ENCODE results near the gene PTPRN2.
"Not testable (repeated sequence)": the region's sequence is repeated elsewhere in the genome, so short reads cannot be mapped to it uniquely, and the experiment has no call there.

Gene PTPRN2

DNA sequence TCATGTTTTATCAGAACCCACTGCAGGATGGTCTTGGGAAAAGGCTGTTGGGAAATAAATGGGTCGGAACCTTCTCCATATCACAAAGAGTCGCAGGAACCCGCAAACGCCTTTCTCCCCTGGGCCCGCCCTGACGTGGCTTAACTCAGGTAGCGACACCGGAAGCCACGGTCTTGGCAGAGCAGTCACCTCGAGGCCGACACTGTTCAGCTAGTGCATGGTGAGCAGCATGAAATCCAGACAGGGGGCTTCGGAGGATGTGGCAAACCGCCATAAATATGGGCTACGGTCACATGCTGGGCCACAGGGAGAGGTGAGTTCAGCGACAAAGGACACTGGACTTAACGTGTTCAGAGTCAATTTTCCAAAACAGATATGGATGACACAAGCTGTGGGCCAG lies 421.9 kb downstream of the PTPRN2 start:
- no peak overlapping the region for H3K9ac ChIP-seq (ENCODE audit: low read length in 5 of 5)
- H3K27me3 ChIP-seq (ENCODE audit: control insufficient read depth in 5 of 5, insufficient read depth in 4 of 5, low read length in 5 of 5), result no peaks in the 10 kb centered on the region
- peaks cover 0 to 3% (median 0%) of the 10 kb centered on the region in 5 donors for H3K4me1 ChIP-seq (ENCODE audit: control insufficient read depth in 5 of 5, insufficient read depth in 5 of 5, low read length in 5 of 5)
- no peaks in the 10 kb centered on the region for H3K36me3 ChIP-seq (ENCODE audit: control insufficient read depth in 5 of 5, insufficient read depth in 5 of 5, low read length in 5 of 5)
- H3K27ac ChIP-seq (ENCODE audit: low read depth, low read length), result no peak overlapping the region
- peak overlapping the region in 1 of 5 donors; percentile 4 for H3K4me3 ChIP-seq (ENCODE audit: low read depth in 1 of 5, low read length in 5 of 5)
- peaks cover 0 to 19% (median 6%) of the 10 kb centered on the region in 5 donors for H3K9me3 ChIP-seq (ENCODE audit: control insufficient read depth in 5 of 5, low read length in 5 of 5)

DNA sequence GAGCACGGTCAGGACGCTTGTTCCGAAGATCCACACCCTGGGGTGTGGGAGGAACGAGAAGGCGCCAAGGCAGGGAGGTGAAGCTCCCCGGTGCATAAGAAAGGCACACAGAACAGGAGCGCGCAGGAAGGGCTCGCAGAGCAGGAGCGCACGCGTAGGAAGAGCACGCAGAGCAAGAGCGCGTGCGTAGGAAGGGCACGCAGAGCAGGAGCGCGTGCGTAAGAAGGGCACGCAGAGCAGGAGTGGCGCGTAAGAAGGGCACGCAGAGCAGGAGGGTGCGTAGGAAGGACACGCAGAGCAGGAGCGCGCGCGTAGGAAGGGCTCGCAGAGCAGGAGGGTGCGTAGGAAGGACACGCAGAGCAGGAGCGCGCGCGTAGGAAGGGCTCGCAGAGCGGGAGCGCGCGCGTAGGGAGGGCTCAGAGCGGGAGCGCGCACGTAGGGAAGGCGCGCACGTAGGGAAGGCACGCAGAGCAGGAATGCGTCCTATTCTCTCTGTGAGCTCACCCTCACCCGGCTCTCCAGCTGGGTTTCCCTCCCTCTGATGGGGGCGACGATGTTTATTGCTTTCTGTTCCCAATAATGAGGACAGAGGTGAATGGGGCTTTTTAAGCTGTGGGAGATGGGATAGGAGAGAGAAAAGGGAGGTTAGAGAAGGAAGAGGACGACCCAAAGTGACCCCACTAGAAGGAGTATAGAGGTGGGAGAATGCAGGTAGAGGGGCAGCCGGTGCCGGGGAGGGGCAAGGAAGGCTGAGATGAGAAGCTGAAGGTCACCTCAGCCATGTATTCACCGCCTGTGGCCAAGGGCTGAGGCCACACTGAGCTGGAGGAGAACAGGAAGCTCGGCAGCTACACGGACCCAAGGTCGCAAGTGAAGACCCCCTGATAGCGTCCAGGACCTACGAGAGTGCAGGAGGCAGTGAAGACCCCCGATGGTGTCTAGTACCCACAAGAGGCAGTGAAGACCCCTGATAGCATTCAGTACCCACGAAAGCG lies 423.2 kb downstream of the PTPRN2 start:
- Histone ChIP-seq H3K4me1 (ENCODE audit: control insufficient read depth in 5 of 5, insufficient read depth in 5 of 5, low read length in 5 of 5) (peaks cover 0 to 2% (median 0%) of the 10 kb centered on the region in 5 donors), H3K27ac (ENCODE audit: low read depth, low read length) (no peak overlapping the region), H3K27me3 (ENCODE audit: control insufficient read depth in 5 of 5, insufficient read depth in 4 of 5, low read length in 5 of 5) (no peaks in the 10 kb centered on the region), H3K4me3 (ENCODE audit: low read depth in 1 of 5, low read length in 5 of 5) (peak overlapping the region in 2 of 5 donors; percentile 24 to 46), H3K9ac (ENCODE audit: low read length in 5 of 5) (no peak overlapping the region), H3K36me3 (ENCODE audit: control insufficient read depth in 5 of 5, insufficient read depth in 5 of 5, low read length in 5 of 5) (no peaks in the 10 kb centered on the region), H3K9me3 (ENCODE audit: control insufficient read depth in 5 of 5, low read length in 5 of 5) (peaks cover 0 to 17% (median 6%) of the 10 kb centered on the region in 5 donors)

DNA sequence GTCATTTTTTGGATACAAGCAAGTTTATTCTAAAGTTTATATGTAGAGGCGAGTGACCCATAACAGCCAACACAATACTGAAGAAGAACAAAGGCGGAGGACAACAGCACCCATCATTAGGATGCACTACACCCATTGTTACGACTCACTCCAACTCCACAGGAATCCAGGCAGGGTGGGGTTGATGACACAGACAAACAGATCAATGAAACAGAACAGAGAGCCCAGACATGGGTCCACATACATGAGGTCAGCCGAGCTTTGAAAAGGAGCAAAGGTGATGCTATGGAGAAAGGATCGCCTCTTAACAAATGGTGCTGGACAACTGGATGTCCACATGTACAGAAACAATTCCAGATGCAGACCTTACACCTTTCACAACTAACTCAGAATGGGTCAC lies 426.4 kb downstream of the PTPRN2 start:
- no peak overlapping the region for H3K27ac ChIP-seq (ENCODE audit: low read depth, low read length)
- no peak overlapping the region for H3K9ac ChIP-seq (ENCODE audit: low read length in 5 of 5)
- H3K4me3 ChIP-seq (ENCODE audit: low read depth in 1 of 5, low read length in 5 of 5), result no peak overlapping the region
- no peaks in the 10 kb centered on the region for H3K27me3 ChIP-seq (ENCODE audit: control insufficient read depth in 5 of 5, insufficient read depth in 4 of 5, low read length in 5 of 5)
- peaks cover 0 to 11% (median 5%) of the 10 kb centered on the region in 5 donors for H3K9me3 ChIP-seq (ENCODE audit: control insufficient read depth in 5 of 5, low read length in 5 of 5)
- peaks cover 0 to 2% (median 0%) of the 10 kb centered on the region in 5 donors for H3K4me1 ChIP-seq (ENCODE audit: control insufficient read depth in 5 of 5, insufficient read depth in 5 of 5, low read length in 5 of 5)
- H3K36me3 ChIP-seq (ENCODE audit: control insufficient read depth in 5 of 5, insufficient read depth in 5 of 5, low read length in 5 of 5), result no peaks in the 10 kb centered on the region

DNA sequence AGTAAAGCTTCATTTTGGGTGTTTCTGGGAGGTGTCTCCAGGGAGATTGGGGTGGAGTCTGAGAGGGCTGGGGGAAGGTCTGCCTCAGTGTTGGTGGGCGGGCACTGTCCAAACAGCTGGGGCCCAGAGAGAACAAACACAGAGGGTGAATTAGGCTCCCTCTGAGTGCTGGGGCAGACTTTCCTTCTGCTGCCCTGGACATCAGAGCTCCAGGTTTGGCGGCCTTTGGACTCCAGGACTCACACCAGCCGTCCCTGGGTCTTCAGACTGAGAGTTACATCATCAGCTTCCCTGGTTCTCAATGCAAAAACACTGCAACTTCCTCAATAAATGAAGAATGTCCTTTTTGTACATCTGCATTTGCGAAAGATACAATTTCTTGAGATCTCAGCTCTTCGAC lies 427.4 kb downstream of the PTPRN2 start:
- Histone ChIP-seq H3K9me3 (ENCODE audit: control insufficient read depth in 5 of 5, low read length in 5 of 5) (peaks cover 0 to 15% (median 5%) of the 10 kb centered on the region in 5 donors), H3K27me3 (ENCODE audit: control insufficient read depth in 5 of 5, insufficient read depth in 4 of 5, low read length in 5 of 5) (no peaks in the 10 kb centered on the region), H3K4me3 (ENCODE audit: low read depth in 1 of 5, low read length in 5 of 5) (no peak overlapping the region), H3K27ac (ENCODE audit: low read depth, low read length) (no peak overlapping the region), H3K4me1 (ENCODE audit: control insufficient read depth in 5 of 5, insufficient read depth in 5 of 5, low read length in 5 of 5) (peaks cover 0 to 2% (median 0%) of the 10 kb centered on the region in 5 donors), H3K36me3 (ENCODE audit: control insufficient read depth in 5 of 5, insufficient read depth in 5 of 5, low read length in 5 of 5) (no peaks in the 10 kb centered on the region), H3K9ac (ENCODE audit: low read length in 5 of 5) (no peak overlapping the region)

DNA sequence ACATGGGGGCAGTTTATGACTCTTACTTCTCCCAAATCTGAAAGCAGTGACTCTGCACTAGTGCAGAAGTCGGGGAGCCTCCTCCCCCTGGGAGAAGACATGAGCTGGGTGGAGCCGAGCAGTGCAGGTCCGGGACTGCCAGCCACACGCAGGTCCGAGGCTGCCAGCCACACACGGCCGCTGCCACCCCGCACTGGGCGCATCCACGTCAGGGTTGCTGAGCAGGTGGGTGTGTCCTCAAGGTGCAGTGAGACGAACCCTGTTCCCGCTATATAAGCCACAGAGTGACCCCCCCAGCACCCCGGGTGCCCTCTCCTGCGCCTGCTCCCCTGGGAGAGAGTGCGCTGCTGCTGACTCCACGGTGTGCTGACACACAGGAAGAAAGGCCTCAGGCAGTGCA lies 430.2 kb downstream of the PTPRN2 start:
- Histone ChIP-seq H3K27me3 (ENCODE audit: control insufficient read depth in 5 of 5, insufficient read depth in 4 of 5, low read length in 5 of 5) (peaks cover 0 to 4% (median 0%) of the 10 kb centered on the region in 5 donors), H3K27ac (ENCODE audit: low read depth, low read length) (no peak overlapping the region), H3K9me3 (ENCODE audit: control insufficient read depth in 5 of 5, low read length in 5 of 5) (peaks cover 0 to 8% (median 3%) of the 10 kb centered on the region in 5 donors), H3K9ac (ENCODE audit: low read length in 5 of 5) (no peak overlapping the region), H3K36me3 (ENCODE audit: control insufficient read depth in 5 of 5, insufficient read depth in 5 of 5, low read length in 5 of 5) (no peaks in the 10 kb centered on the region), H3K4me1 (ENCODE audit: control insufficient read depth in 5 of 5, insufficient read depth in 5 of 5, low read length in 5 of 5) (no peaks in the 10 kb centered on the region), H3K4me3 (ENCODE audit: low read depth in 1 of 5, low read length in 5 of 5) (no peak overlapping the region)

DNA sequence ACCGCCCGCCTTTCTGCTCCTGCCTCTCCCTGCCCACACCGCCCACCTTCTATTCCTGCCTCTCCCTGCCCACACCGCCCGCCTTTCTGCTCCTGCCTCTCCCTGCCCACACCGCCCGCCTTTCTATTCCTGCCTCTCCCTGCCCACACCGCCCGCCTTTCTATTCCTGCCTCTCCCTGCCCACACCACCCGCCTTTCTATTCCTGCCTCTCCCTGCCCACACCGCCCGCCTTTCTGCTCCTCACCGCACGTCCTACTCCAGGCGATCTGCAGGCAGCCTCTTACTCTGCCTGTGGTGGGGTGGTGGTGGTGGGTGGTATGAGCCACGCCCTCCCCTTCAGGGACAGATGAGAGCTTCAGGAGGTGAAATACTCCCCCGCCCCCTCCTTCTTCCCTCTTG lies 436.4 kb downstream of the PTPRN2 start:
- H3K9ac ChIP-seq (ENCODE audit: low read length in 5 of 5); H3K4me1 ChIP-seq (ENCODE audit: control insufficient read depth in 5 of 5, insufficient read depth in 5 of 5, low read length in 5 of 5); H3K36me3 ChIP-seq (ENCODE audit: control insufficient read depth in 5 of 5, insufficient read depth in 5 of 5, low read length in 5 of 5); H3K27ac ChIP-seq (ENCODE audit: low read depth, low read length); H3K4me3 ChIP-seq (ENCODE audit: low read depth in 1 of 5, low read length in 5 of 5); H3K27me3 ChIP-seq (ENCODE audit: control insufficient read depth in 5 of 5, insufficient read depth in 4 of 5, low read length in 5 of 5): not testable (repeated sequence)
- peaks cover 0 to 11% (median 0%) of the 10 kb centered on the region in 5 donors for H3K9me3 ChIP-seq (ENCODE audit: control insufficient read depth in 5 of 5, low read length in 5 of 5)

DNA sequence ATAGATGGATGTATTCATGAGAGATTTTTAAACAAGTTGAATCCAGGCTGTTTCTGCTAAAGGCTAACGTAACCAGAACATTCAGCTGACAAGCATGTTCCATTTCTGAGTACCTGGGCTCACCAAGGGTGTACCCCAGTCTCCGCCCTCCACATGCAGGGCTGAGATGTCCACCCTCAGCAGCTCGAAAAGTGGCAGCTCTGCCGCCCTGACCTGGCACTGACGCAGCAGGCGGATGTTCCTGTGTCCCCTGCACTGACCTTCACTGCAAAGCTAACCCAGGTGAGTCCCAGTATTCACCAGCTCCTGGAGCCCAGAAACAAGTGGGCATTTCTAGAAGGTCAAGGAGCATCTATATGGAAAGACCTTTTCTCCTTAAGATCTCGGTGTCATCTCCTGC lies 437.4 kb downstream of the PTPRN2 start:
- no peaks in the 10 kb centered on the region for H3K36me3 ChIP-seq (ENCODE audit: control insufficient read depth in 5 of 5, insufficient read depth in 5 of 5, low read length in 5 of 5)
- H3K9me3 ChIP-seq (ENCODE audit: control insufficient read depth in 5 of 5, low read length in 5 of 5), result peaks cover 0 to 15% (median 2%) of the 10 kb centered on the region in 5 donors
- H3K9ac ChIP-seq (ENCODE audit: low read length in 5 of 5), result no peak overlapping the region
- H3K27ac ChIP-seq (ENCODE audit: low read depth, low read length), result no peak overlapping the region
- H3K27me3 ChIP-seq (ENCODE audit: control insufficient read depth in 5 of 5, insufficient read depth in 4 of 5, low read length in 5 of 5), result peaks cover 0 to 5% (median 0%) of the 10 kb centered on the region in 5 donors
- peaks cover 0 to 1% (median 0%) of the 10 kb centered on the region in 5 donors for H3K4me1 ChIP-seq (ENCODE audit: control insufficient read depth in 5 of 5, insufficient read depth in 5 of 5, low read length in 5 of 5)
- no peak overlapping the region for H3K4me3 ChIP-seq (ENCODE audit: low read depth in 1 of 5, low read length in 5 of 5)

DNA sequence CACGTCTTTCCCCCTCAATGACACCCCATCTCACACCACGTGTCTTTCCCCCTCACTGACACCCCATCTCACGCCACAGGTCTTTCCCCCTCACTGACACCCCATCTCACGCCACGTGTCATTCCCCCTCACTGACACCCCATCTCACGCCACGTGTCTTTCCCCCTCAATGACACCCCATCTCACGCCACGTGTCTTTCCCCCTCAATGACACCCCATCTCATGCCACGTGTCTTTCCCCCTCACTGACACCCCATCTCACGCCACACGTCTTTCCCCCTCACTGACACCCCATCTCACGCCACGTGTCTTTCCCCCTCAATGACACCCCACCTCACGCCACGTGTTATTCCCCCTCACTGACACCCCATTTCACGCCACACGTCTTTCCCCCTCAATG lies 440.2 kb downstream of the PTPRN2 start:
- H3K4me3 ChIP-seq (ENCODE audit: low read depth in 1 of 5, low read length in 5 of 5); H3K27ac ChIP-seq (ENCODE audit: low read depth, low read length); H3K4me1 ChIP-seq (ENCODE audit: control insufficient read depth in 5 of 5, insufficient read depth in 5 of 5, low read length in 5 of 5); H3K36me3 ChIP-seq (ENCODE audit: control insufficient read depth in 5 of 5, insufficient read depth in 5 of 5, low read length in 5 of 5); H3K27me3 ChIP-seq (ENCODE audit: control insufficient read depth in 5 of 5, insufficient read depth in 4 of 5, low read length in 5 of 5); H3K9ac ChIP-seq (ENCODE audit: low read length in 5 of 5): not testable (repeated sequence)
- peaks cover 3 to 31% (median 5%) of the 10 kb centered on the region in 5 donors for H3K9me3 ChIP-seq (ENCODE audit: control insufficient read depth in 5 of 5, low read length in 5 of 5)

DNA sequence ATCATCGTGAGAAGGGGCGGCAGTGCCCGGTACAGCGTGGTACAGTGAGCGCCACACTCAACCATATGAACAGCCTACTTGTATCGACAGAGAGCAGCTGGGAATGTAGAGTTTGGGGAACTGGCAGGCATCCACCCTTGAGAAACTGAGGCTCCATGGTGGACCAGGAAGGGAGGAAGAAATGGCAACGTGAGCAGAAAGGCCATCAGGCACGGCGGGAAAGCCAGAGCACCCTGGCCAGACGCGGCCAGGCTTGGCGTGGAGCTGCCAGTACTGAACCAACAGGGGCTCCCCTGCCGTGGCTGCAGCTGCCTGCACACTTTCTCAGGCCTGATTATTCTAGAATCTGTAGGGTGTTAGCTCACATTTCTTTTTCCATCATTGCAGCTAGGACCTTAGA lies 442.3 kb downstream of the PTPRN2 start:
- Histone ChIP-seq H3K27ac (ENCODE audit: low read depth, low read length) (no peak overlapping the region), H3K36me3 (ENCODE audit: control insufficient read depth in 5 of 5, insufficient read depth in 5 of 5, low read length in 5 of 5) (no peaks in the 10 kb centered on the region), H3K9ac (ENCODE audit: low read length in 5 of 5) (no peak overlapping the region), H3K4me1 (ENCODE audit: control insufficient read depth in 5 of 5, insufficient read depth in 5 of 5, low read length in 5 of 5) (peaks cover 0 to 6% (median 0%) of the 10 kb centered on the region in 5 donors), H3K27me3 (ENCODE audit: control insufficient read depth in 5 of 5, insufficient read depth in 4 of 5, low read length in 5 of 5) (peaks cover 0 to 3% (median 0%) of the 10 kb centered on the region in 5 donors), H3K9me3 (ENCODE audit: control insufficient read depth in 5 of 5, low read length in 5 of 5) (peaks cover 3 to 29% (median 5%) of the 10 kb centered on the region in 5 donors), H3K4me3 (ENCODE audit: low read depth in 1 of 5, low read length in 5 of 5) (no peak overlapping the region)
